Erythroblast (primary cell): ENCODE results near the gene AOAH.
"Not testable (repeated sequence)": the region's sequence is repeated elsewhere in the genome, so short reads cannot be mapped to it uniquely, and the experiment has no call there.

Experiments
- DNase-seq, 2 experiments: peaks; one replicate each; lab custom pipeline; 2025; lab: John Stamatoyannopoulos, UW
- GATA1 ChIP-seq: IDR thresholded peaks from 2 replicates; pipeline ENCODE4 v1.6.1; 2011; ENCODE audit warnings: low read depth, mild to moderate bottlenecking, control low read depth, low read length, moderate library complexity
- POLR2A ChIP-seq: IDR thresholded peaks from 2 replicates; pipeline ENCODE4 v1.6.1; 2011; ENCODE audit warnings: mild to moderate bottlenecking, low read length

The AOAH gene

GRCh38 chr7:36523371-36524101 lies 200.8 kb downstream of the AOAH start:
- DNase-seq: no peak

GRCh38 chr7:36522453-36523007 lies 201.8 kb downstream of the AOAH start:
- TF ChIP-seq GATA1: no peak
- no peak for TF ChIP-seq POLR2A
- no peak for DNase-seq

More at GRCh38 chr7:36523371-36524101, 200.8 kb downstream of the AOAH start:
- no peak for TF ChIP-seq POLR2A
- TF ChIP-seq GATA1: no peak

GRCh38 chr7:36521911-36522310 lies 202.4 kb downstream of the AOAH start:
- DNase-seq: no peak
- TF ChIP-seq GATA1 (no peak), POLR2A (no peak)

DNA sequence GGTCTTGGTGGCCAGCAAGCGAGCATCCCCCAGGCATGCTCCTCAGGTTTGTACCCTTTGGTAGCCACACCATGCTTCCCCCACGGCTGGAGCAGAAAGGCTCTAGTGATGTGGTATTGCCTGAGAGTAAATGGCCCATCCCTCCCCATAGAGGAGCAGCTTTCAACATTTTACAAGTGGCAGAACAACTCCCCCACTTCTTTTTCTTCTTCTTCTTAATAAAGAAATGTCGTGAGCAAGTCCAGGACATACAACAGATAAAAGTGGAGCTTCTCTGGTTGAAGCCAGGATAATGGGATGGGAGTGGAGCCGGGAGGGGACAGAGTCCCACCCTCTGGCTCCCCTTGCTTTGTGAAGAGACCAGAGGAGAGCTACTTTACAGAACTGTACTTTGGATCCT lies 203.2 kb downstream of the AOAH start:
- no peak for DNase-seq
- TF ChIP-seq POLR2A (no peak), GATA1 (no peak)

DNA sequence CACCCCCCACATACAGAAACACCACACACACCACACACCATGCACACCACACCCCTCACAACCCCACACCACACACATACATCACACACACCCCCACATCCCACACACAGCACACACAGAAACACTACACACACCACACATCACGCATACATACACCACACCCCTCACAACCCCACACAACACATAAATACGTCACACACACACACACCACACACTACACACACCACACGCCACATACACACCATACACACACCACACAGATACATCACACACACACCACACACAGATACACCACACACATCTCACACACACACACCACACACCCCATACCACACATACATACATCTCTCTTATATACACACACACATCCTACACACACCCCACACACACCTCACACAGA lies 208.4 kb downstream of the AOAH start:
- TF ChIP-seq GATA1: no peak
- no peak for TF ChIP-seq POLR2A
- DNase-seq: no peak

DNA sequence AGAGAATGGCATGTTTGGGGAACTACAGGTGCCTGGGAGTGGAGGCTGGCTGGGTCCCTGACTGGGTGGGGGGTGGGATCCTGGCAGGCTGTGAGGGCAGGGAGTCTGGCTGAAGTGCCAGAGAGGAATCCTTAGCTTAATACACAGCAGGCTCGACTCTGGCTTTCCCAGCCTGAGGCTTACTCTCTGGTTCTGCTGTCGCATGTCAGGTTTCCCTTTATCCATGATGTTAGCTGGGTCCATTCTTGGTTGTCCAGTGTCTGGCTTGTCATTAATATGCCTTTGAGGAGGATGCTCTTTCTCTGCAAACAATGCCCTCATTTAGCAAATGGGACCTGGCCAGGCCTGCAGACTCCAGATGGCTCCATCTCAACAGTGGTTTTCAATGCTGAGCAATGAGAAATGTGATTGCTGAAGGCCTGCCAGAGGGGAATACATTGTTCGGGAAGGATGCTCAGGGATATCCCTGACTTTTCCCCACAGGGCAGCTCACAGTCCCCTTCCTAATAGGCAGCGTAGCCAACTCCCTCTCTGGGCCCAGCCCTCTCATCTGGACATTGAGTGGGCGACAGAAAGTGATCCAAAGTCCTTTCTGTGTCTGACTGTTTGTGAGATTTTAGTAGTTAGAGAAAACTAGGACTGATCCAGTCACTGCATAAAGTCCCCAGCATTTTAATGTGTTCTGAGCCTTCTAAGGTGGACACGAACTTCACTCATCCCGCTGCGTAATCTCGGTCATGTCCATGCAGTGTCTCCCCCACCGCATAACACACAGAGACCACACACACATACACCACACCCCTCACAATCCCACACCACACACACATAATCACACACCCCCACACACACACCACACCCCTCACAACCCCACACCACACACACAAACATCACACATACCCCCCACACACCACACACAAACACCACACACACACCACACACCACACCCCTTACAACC lies 209.7 kb downstream of the AOAH start:
- TF ChIP-seq GATA1 (no peak), POLR2A (no peak)
- peak in 1 of 2 experiments; percentile 8 for DNase-seq

- no peak for DNase-seq
- TF ChIP-seq GATA1: no peak
- no peak for TF ChIP-seq POLR2A
These were observed 210.9 kb downstream of the AOAH start for GRCh38 chr7:36513393-36513792.

DNA sequence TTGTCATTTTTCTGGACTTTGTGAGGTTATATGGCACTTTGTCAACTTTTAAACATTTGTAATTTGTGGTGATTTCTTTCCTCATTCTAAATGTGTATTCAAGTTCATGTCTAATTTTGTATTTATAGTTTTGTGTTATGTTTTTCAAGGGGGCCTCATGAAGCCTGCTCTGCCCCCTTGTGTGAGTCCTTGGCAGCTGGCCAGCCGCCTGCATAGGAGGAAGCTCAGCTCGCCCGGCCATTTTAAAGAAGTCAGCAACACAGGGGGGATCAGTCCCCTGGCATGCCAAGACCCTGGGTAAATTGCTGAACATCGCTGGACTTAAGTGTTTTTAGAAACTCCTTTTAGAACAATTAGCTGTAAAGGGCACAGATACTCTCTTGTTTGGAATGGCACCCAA lies 211.7 kb downstream of the AOAH start:
- TF ChIP-seq POLR2A (no peak), GATA1 (no peak)
- no peak for DNase-seq

DNA sequence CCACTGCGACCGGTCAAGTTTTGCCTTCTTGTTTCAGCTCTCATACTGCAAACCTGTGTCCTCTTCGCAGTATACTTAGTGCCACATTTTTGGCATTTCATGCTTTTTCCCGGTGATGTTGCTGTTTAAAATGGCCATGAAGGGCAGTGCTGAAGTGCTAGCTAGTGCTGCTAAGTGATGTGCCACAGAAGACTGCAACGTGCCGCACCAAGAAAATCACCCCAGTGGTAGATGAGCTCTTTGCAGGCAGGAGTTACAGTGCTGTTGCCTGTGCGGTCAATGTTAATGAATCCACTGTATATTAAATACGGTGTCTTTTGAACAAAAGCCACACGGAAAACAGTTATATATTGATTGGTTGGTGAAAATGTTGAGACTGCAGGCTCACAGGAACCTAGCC lies 214.3 kb downstream of the AOAH start:
- no peak for TF ChIP-seq POLR2A
- DNase-seq: no peak

DNA sequence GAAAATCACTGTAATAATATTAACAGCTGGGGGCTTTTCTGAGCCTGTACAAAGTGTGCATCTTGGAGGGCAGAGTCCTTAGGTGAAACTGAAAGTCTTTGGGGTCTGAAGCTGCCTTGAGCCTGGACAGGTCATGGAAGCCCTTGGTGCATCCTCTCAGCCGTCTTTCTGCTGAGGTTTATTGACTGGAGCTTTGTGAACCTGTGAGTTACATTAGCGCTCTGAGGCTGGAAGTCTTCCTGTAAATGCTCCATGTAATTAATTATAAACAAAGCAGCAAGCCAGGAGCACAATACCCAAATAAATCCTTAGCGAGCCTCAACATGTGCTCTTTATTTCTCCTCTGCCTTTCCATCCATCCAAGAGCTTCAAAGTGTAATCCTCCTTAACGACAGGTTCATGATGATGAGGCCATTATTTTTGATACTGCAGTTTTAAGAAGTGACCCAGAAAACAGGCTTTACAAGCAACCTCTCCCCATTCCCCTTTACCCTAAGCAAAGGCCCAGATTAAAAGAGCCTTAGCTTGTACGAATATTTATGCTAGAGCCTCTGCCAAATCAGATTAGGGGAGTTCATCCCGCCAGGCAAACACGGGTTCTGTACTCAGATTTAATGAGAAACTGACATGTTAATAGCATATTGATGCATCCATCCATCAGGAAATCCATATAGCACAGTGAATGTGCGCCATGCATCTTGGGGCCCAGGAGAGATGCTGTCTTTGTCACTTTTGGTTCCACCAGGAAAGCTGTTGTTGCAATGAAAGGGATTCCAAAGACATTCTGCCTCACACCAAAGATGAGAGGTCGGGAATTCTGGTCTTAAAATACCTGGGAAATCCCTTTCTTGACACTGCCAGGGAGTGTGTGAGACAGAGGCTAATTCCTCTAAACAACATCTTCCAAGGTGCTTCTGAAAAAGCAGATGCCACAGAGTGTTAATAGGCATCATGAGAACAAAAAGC lies 216.5 kb downstream of the AOAH start:
- no peak for TF ChIP-seq POLR2A
- DNase-seq: no peak

- no peak for TF ChIP-seq GATA1
- TF ChIP-seq POLR2A: no peak
- no peak for DNase-seq
These were observed 217.5 kb downstream of the AOAH start for GRCh38 chr7:36506820-36507219.

GRCh38 chr7:36506130-36506798 lies 218.0 kb downstream of the AOAH start:
- no peak for DNase-seq
- TF ChIP-seq GATA1 (no peak), POLR2A (no peak)

DNA sequence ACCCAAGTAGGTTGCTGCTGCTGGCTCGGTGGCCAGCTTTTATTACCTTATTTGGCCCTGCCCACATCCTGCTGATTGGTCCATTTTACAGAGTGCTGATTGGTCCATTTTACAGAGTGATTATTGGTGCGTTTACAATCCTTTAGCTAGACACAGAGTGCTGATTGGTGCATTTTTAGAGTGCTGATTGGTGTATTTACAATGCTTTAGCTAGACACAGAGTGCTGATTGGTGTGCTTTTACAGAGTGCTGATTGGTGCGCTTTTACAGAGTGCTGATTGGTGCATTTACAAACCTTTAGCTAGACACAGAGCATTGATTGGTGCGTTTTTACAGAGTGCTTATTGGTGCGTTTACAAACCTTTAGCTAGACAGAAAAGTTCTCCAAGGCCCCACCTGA lies 219.7 kb downstream of the AOAH start:
- not testable (repeated sequence) for DNase-seq

DNA sequence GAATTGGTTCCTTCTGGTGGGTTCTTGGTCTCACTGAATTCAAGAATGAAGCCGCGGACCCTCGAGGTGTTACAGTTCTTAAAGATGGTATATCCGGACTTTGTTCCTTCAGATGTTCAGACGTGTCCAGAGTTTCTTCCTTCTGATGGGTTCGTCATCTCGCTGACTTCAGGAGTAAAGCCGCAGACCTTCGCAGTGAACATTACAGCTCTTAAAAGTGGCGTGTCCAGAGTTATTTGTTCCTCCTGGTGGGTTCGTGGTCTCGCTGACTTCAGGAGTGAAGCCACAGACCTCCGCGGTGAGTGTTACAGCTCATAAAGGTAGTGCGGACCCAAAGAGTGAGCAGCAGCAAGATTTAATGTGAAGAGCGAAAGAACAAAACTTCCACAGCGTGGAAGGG lies 220.1 kb downstream of the AOAH start:
- DNase-seq: not testable (repeated sequence)
